Brain pericyte (primary cell): Measurements from ENCODE around the gene CMIP.

Source experiments
- DNase-seq: peaks from one replicate; pipeline ENCODE4 v3.0.0-alpha.2; 2012; ENCODE audit warnings: low read depth, low spot score

CMIP gene

DNA sequence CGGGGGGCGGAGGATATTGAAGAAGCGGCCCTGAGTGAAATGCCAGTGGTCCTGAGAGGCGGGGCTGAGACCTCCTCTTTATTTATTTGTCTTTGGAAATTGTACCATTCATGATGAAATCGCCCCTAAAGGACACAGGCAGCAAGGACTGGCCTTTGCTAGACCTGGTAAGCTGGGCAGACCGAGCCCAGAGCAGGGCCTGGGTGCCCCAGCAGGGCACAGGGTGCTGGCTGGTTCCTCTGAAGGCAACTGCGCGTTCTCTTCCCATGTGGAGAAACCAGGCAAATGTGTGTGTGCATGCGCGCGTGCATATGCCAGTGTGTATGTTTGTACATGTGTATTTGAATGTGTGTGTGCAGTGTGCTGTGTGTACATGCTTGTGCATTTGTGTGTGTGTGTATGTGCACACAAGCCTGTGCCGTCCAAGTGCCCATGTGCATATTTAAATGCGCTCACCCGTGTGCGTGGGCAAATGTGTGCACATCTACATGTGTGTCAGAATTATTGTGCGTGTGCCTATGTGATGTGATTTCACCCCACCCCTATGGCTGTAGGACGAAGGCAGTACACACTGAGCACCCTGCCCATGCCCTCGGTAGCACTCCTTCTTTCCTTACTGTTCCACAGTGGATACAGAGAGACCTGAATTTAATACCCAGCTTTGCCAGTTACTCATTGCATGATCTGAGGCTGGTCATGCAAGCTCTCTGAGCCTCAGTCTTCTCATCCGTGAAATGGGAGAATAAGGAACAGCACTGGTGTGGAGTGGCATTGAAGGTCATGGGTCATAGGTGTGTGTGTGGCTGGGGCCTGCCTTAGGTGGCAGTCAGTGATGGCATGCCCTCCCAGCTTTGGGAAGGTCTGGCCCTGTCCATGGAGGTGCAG, 105.2 kb downstream of the CMIP start:
- no peak for DNase-seq

DNA sequence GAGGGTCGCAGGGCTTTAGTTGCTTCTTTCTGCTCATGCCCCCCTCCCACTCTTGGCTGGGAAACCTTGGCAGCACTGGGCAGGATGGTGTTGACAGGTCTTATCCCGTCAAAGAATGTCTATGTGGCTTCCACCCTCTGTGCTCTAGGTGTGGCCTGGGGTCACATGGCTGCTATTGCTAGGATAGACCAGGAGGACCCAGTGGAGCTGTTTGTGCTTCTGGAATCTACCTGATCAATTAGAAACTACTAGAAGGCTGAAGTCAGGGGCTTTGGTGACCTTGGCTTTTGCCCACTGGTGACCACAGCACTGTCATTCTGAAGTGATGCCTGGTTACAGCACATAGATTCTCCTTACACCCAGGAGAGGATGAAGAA, 105.8 kb downstream of the CMIP start:
- no peak for DNase-seq

DNA sequence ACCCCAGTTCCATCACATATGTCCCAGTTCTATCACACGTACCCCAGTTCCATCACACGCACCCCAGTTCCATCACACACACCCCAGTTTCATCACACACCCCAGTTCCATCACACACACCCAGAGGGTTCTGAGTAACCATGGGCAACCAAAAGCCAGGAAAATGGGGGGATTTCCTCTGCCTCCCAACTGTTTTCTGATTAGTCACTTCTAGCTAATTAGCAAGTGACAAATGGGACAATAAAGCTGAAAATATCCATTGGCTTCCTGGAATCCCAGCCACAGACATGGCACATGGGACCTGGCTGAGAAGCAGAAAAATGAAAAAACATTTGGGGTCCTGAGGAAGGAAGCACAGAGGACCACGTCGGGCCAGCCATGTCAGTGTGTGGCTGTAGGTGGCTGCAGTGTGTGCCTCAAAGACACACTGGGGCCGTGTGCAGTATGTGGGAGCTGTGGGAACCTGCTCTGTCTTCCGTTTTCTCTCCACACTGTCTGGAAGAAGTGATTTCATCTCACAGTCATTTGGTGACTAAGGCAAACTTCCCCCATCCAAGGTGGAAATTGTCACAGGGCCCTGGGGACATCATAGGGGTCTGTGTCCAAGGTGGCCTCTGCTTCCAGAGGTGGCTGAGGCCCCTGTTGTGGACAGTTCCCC, 106.7 kb downstream of the CMIP start:
- DNase-seq, result no peak

DNA sequence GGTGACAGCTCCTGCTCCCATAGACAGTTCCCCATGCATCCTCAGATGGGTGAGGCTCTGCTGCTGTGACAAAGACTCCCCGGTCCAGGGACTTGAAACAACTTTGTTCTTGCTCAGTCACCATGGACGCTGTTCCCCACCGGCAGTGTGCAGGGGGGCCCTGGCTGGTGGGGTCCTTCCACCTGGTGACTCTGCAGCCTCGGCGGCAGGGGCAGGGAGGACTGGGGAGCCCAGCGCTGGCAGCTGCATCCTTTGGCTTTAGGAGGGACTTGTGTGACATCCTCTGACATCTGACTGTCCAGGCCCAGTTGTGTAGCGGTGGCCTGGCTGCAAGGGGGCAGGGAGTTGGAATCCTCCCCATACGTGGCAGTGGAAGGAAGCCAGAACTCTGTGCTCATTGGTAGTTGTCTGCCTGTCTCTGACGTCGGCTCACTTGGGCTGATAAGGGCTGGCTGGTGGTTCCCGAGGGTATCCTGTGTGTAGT, 107.3 kb downstream of the CMIP start:
- no peak for DNase-seq

DNA sequence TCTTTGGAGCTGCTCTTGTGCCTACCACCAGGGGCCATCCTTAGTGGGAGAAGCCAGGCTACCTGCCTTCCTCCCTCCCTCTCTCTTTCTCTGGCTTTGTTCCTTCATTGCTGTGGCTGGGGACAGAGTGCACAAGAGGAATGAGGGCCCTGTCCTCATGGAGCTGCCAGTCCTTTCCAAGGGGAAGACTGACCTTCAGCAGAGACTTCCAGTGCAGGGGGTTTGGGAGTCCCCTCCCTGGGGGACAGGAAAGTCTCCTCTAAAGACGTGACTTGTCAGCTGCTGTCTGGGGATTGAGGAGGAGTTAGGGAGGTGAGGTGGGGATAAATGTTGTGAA, 108.1 kb downstream of the CMIP start:
- DNase-seq, result no peak

DNA sequence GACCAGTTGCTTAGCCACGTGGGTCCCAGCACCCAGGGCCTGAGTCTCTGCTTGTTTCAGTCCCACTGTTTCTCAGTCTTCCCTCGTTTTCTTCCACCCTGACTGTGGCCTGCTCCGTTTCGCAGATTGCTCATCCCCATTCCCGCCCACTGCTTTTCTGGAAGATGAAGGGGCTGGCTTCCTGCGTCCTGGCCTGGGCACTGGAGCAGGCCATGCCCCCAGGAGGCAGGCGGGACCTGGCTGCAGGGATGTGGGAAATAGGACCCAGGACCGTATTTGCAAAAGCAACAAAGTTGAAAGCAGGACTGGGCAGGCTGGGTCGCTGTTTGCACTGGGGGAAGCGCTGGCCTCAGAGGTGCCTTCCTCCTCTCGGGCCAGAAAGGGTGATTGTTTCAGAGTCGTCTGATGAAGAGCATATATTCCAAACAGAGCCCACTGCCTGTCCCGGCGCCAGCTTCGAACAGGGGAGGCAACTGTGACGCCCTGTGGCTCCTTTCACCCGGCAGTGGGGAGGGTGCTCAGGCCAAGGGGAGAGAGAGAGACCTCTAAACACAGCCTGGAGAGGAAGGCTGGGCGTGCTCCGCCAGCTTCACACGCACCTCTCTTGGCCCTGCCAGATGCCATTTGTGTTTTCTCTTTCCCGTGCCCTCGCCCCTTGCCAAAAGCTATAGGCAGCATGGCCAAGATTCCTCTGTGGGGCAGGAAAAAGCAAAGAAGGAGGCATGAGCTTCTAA, 108.6 kb downstream of the CMIP start:
- DNase-seq, result no peak

DNA sequence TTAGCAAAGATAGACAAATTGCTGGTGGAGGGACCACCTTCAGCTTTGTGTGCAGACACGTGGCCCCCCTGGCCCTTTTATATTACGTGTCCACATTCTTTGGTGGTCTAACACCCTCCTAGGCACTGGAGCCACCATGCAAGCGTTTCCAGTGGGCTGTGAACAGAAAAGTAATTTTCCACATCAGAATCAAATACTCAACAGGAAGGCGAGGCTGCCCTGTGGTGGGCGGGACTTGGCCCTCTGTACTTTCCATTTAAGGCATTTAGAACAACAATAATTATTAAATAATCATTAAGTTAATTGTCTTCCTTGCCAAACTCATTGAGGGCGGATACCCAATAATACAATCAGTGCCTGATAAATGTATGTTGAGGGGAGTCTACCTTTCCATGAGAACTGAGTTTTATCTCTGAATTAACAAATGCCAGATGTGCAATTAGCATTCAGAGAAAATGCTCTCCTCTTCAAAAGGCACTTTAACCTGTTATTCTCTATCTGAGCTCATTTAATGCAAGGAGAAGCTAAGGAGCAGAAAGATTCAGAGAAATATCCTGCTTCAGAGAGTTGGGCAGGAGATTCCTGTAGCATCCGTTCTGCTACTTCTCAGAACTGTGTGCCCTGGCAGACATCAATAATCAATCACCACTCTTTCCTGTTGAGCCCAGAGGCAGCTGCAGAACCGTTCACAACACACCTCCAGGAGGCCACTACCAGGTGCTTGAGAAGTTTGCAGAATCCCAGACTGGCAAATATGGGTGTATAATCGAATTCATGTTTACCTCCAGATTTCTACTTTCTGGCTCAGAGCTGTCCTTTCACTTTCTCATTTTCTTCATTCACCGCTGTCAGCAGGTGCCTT, 109.4 kb downstream of the CMIP start:
- no peak for DNase-seq

DNA sequence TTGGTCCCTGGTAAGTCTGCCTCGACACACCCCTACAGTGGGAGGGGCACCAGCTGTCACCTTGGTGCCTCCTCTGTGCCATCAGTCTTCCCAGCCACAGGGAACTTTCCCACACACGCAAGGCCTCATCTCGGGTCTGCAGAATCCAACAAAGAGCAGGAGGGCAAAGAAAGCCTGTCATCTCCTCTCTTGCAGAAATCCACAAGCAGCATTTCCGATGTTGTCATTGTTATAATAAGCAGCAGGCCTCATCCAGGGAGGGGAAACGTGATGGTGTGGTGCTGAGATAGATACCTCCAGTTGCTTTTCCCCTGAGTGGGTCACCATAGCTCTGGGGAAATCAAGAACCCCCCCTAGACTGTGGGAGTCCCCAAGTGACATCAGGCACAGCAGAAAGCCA, 110.4 kb downstream of the CMIP start:
- no peak for DNase-seq

DNA sequence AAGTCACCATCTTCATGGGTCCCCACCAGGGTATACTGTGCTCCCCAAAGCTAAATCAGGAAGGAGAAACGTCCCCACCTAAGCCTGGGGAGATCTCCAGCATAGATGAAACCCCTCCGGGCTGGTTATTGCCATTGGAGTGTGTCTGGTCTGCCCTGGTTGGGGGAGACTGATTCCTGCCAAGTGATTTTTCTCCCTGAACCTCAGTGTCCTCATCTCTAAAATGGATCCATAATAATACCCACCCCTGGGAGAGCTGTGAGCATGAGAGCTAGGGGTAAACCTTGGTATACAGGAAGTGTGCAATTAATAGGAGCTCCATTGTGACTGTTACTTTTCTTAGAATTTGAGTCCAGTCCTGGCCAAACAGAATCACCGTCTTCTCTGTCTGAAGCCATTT, 111.1 kb downstream of the CMIP start:
- no peak for DNase-seq

DNA sequence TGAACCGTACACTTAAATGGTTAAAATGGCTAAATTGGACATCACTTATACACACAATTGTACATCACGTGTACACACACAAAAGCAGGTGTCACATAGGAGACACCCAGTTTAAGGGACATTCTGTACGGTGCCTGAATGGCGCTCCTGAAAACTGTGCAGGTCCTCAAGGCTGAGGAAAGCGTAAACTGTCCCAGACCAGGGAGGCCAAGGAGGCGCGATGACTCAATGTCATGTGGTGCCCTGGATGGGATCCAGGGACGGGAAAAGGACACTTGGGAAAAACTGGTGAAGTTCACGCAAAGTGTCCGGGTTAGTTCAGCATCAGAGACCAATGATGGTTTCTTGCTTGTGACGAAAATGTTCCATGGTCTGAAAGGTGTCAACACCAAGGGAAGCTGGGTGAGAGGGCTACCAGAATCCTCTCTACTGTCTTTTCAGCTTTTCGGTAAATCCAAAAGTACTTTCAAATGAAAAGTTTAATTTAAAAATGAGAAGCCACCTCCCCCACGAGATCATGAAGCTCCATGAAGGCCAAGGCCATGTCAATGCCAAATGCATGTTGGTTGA, 112.2 kb downstream of the CMIP start:
- no peak for DNase-seq

DNA sequence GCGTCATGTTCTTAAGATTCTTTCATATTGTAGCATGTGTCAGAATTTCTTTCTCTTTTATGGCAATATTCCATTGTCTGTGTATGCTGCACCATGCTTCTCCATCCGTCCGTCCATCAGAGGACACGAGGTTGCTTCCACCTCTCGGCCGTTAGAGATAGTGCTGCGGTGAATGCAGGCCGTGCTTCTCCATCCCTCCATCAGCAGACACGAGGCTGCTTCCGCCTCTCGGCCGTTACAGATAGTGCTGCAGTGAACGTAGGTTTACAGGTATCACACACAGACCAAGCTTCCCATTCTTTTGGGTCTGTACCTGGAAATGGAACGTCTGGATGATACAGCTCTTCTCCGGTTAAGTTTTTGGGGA, 113.5 kb downstream of the CMIP start:
- no peak for DNase-seq

DNA sequence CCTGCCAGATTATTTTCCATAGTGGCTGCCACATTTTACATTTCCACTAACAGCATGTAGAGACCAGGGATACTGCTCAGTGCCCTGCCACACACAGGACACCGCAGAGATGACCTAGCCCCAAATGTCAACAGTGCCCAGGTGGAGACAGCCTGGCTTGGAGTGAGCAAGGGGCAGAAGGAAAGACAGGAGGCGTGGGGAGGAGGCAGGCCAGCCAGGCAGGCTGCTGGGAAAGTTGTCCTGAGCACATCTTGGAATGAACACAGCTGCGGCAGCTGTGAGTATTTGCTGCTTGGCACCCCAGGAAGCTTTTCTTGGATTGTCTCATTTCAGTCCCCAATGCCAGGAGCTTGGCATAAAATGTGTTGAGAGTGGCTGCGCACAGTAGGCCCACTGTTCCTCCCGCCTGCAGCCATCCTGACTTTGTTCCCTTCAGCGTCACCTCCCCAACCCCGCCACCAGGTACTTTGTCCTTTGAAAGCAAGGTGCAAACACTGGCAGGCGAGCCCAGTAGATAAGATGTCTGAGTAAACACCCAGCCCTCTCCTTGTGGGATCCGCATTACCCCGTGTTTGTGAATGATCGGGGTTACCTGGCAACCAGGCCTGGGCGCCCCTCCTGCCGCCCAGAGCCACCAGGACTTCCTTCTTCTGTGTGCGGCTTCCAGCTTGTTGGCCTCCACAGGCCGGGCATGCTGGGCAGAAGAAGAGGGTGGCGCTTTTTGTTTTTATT, 114.0 kb downstream of the CMIP start:
- DNase-seq, result no peak

DNA sequence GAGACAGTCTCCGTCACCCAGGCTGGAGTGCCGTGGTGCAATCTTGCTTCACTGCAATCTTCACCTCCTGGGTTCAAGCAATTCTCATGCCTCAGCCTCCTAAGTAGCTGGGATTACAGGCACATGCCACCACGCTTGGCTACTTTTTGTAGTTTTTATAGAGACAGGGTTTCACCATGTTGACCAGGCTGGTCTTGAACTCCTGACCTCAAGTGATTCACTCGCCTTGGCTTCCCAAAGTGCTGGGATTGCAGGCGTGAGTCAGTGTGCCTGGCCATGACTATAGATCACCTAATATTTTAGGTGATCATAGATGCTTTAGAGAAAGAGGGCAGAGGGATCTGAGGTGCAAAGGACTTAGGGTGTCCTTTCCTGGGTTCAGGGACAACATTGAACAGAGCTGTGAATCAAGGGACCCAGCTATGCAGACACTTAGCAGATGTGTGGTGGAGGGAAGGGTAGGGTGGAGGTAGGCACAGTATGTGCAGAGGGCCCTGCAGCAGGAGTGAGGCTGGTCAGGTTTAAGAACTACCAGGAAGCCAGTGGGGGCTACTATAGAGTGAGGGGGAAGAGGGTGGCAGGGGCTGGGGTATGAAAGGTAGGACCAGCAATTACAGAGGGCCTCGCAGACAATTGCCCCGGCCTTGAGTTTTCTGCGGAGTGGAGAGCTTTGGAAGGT, 116.5 kb downstream of the CMIP start:
- DNase-seq, result no peak

DNA sequence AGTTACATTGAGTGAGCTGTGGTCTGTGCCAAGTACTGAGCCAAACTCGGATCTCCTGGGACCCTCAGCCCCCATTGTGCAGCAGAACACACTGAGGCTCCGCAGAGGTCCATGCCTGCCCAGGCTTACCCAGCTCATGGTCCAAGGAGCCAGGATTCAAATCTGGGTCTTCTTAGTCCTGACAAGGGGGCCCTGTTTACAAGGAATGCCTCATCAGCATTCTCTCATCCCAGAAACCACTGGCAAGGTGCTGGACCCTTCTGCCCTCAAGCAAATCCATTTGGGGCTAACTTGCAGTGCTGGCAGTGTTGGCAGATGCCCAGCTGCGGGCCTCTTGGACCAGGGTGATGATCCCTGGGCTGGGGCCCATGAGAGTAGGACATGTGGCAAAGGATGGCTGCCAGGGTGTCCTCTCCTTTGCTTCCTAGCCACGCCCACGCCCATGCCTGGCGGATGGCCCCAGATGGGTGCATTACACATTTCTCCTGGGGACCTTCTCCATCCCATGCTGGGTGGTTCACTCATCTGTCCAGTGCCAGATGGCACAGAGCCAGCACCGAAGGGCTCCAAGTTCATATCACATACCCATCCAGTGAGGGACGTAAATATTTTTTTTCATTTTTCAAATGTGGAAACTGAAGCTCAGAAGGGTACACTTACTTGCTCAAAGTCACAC, 117.7 kb downstream of the CMIP start:
- DNase-seq, result no peak

DNA sequence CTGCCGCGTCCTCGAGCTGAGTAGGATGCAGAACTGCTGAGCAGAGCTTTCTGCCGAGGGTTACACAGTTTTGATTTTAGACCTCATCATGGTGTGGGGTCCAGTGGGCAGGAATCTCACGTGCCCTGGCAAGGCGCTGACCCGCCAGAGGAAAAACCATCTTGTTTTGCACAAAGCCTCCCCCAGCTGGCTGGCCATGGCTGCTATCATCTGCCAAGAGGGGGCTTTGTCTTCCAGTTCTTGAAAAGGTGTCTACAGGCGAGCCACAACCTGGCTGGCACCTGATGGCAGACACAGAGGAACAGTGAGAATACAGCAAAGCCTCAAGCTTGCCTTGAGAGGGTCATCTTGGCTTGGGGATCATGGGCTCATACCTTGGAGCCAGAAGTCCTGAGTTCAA, 118.3 kb downstream of the CMIP start:
- DNase-seq, result no peak

DNA sequence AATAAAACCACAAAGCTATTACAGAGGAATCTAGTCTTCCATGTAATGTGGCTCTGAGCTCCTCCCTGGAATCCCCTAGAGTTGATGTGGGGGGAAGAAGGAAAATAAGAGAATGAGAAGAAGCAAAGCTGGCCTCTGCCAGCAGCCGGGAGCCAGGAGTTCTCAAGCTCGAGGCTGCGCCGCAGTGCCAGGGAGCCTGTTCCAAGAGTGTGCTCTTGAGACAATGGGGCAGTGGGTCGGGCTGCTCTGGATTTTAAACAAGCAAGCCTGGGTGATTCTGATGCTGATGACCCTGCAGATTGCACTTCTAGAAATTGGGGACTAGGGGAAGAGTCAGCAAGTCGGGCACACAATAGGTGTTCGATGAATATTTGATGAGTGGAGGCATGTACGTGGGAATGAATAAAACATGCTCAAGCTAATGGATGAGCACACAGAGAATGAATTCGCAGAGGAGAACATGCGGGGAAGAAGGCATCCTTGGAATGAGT, 119.9 kb downstream of the CMIP start:
- no peak for DNase-seq

DNA sequence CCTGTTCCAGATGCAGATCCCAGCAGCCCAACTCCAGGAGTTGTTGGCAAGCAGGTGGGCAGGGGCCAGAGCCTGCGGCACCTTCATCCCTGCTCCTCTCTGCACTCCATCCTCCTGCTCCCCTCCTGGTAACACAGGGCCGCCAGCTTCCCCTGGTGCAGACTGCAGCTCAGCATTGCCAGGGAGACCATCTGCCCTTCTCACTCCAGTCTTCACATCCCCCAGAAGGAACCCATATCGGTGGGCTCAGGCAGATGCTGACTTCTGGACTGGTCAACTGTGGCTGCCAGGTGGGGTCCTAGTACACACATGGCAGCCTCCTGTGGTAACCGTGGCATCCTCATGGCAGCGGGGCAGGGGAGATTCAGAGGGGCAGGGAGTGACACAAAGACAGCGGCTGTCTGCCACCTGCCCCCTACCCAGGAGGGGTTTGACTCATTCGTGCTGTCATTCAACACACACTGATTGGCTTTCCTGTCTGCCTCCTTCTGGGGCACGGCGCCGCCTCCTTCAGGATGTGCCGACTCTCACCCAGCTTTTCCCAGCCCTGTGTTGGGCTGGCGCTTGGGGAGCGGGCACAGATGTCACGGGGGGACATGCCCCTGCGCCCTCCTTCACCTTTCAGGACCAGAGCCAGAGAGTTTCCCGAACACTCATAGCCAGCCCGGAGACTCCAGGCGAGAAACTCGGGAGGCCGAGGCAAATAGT, 120.9 kb downstream of the CMIP start:
- DNase-seq, result no peak

DNA sequence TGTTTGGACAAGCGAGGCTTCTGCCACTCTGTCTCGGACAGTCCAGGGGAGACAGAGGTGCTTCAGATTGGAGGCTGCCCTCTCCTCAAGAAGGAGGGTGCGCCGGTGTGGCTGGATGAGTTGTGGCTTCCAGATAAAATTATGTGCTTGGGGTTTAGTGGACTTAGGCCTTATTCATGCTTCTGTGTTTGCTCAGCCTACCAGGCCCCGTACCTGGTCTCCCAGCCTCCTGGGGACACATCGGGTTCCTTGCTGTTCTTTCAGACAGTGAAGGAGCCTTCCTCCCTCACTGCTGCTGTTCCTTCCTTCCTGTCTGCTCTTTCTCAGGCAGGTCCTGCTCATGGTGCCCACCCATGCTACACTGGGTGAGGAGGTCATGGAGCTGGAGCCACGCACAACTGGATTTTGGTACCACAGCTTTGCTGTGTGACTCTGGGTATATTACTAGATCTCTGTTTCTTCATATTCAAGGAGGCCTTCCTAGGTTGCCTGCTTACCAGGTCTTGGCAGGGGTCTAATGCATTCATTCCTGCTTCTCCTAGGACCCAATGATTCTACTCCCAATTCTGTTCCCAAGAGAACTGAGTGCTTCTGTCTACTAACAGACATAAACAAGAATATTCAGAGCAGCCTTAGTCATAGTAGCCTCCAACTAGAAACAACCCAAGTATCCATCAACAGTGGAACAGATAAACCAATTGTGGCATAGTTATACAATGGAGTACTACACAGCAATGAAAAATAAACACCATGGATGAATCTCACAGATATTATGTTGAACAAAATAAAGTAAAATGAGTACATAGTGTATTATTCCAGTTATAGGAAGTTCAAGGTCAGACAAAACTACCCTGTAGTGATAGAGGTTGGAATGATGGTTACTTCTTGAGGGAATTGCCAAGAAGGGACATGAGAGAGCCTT, 121.7 kb downstream of the CMIP start:
- no peak for DNase-seq
